CD4-positive, alpha-beta T cell treated with Interleukin-4 for 4 hours (primary cell): ENCODE measurements around the gene PIGK.

Source experiments
- DNase-seq: peaks from one replicate; pipeline ENCODE4 v3.0.0-alpha.2; 2020

Gene PIGK

DNA sequence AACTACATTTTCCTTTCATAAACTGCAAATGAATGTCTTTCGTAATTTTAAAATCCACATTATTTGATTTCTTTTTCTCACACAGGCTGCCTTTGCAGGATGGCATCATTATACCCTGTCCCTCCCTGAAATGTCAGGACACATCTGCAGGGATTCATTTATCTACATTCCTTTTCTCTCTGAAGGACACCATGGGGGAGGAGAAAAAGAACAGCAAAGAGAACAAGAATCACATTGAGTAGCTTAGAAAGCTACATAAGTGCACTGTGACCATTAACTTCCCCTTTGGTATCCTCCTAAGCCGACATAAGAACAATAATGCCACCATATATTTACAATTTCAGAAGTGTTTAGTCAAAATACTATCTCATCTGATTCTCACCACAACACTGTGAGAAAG is 129.5 kb downstream of the PIGK start:
- DNase-seq = no peak

DNA sequence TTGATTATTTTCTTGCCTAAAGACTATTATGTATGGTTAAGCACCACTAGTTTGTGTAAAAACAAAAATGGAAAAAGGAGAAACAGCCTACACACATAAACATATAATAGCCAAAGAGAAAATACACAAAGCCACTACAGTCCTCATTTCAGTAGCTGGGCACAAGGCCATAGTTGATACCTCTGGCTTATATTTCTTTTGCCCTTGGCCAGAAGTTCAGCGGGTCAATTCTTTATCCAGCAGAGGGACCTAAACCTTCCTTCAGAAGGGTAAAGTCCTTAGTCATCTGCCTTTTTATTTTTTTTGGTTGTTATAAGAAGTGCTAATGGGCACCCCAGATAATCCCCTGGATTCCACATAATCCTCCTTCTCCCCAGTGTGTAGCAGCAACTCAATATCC is 134.1 kb downstream of the PIGK start:
- no peak for DNase-seq

DNA sequence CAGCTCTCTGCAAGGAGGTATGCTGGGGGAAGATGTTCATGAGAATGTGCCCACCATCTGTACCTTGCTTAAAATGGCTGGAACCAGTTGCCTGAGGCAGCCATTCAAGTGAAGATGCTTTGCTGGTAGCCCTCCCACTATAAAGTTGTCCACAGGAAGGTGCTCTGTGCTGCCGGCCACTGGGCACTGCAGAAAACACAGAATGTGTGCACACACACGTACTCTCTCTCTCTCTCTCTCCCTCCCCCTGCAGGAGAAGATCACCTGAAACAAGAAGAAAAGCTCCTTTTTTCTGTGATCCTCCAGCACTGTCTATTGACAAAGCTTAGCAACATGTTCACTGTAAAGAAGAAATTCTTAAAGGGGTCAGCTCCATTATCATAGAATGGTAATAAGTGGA is 134.8 kb downstream of the PIGK start:
- no peak for DNase-seq

DNA sequence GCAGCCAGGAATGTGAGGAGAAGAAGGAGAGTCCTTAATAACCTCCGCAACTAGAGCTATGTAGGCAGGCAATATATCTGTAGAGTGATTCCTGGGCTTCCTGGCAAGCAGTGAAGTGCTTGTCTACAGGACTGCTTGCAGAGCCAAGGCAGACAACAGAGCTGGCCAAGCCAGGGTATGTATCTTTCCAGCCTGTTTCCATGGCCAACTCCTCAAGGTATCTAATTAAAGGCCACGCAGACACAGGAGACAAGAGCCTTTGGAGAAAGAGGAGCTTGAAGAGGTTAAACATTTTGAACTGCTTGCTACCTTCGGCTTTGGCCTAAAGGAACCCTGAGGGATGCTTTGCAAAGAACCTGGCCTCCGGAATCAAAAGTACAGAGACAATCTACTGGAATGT is 137.4 kb downstream of the PIGK start:
- DNase-seq = no peak

DNA sequence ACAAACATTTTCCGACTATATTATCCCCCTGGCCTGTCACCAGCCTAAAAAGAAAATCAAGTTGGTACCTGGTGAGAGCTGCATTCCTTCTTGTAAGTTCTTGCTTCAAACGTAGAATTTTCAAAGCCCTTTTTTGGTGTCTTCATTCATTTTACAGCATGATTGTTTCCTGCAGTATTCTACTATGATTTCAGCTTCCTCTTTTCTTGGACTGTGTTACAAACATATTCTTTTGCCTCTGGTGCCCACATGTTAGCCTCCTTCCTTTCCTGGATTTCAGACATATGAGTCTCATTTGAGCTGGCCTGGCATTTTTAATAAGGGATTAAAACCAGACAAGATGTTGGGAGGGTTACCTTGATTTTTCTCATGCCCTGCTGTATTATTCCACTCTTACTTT is 142.5 kb downstream of the PIGK start:
- no peak for DNase-seq

DNA sequence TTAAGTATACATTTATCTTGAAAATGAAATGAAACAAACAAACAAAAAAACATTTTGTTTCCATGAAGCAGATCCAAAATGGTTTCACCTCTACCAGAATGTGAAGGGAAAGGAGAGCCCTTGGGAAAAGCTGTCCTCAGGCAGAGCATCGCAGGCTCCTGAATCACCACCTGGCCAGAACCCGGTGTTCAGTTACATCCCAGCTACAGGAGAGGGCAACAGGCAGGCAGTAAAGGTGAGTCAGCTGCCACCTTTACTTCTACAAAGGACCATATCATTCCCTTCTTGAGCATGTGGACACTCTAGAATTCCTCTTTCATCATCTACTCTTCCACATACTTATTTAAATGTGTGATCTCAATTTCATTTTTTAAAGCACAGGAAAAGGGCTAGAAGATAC is 151.2 kb downstream of the PIGK start:
- DNase-seq = no peak

DNA sequence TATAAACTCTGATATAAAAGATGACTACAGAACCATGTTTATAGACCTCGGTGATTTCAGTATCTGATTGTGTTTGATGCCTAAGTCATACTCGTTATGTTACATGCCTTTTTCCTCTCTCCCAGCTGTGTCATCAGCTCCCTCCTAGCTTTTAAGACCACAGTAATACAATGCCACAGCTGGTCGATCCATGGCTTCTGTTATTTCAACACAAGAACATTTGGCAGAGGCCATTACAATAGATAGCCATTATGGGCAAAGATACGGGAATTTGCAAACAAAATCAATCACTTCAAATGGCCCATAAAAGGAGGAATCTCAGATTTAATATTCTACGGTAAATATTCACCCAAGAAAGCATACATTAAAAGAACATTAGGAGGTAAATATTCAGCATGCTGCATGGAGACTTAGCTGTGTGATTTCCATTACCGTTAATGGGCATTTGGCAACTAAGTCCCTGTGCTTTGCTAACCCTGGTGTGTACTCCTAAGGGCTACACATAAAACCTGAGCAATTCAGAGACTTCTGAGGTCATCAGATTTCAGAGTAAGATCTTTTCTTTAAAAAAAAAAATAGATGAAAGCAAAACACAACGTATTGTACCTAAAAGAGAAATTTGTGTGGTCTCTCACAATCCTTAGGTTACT is 153.4 kb downstream of the PIGK start:
- DNase-seq = no peak

DNA sequence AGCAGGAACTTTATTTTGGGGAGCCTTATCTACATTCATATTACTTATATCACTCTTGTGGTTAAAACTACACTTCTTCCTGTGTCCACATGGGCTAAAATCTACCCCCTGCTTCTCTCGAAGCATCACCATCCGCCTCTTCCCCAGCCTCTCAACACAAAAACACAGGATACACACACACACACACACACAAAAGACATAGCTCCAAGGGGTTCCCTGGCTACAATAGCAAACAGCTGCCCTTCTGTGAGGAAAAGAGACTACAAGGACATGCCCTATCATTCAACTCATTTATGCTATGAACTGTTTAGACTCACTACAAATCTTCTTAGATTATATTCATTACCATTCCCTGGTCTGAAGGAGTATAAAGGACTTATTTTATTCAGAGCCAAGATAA is 155.0 kb downstream of the PIGK start:
- DNase-seq = no peak

DNA sequence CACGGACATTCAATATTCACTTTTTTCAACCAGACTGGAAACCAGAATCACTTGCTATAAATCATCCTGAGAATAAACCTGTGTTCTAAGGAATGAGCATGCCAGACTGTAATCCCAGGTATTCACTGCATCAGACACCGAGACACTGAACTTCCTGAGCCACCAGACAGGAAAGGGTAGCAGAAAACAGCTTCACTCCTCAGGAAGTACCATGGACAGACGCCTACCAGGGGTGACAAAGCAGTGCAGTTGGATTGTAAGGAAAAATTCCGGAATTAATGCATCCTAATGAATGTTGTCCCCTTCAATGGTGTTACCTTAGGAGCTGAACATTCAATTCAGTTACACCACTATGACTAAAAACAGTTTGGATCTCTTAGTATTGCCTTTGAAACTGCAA is 156.1 kb downstream of the PIGK start:
- no peak for DNase-seq

DNA sequence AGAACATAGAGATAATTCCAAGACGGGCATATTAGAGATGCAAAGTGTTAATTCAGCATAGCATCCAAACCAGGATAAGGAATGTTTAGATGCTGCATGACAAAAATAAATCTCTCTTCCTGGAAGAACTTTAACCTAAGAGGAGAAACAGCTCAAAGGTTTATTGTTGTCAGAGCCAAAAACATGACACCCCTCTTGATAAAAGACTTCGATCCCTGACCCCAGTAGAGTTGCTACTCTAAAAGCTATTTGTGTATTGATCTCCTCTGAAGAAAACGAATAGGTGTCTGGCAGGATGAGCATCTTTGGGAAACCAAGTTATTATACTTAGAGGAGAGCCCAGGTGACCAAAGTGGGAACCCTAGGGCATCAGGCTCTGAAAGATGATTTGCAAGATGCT is 158.1 kb downstream of the PIGK start:
- no peak for DNase-seq

DNA sequence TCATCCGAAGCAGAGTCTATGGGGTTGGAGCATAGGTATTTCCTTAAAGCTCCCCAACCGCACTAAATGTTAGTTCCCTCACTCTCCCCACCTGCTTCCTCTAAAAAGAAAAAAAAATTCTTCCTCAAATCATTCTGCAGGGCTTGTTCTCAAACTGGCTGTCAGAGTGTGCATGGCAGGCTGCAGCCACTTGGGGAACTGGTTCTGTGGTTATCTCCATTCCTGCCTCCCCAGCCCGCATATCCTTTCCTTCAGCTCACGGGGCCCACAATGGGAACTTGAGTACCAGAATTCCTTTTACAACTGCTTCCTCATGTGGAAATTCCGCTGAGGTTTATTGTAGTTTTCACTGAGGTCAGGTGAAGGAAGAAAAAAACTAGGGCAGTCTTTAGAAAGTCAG is 159.2 kb downstream of the PIGK start:
- no peak for DNase-seq

DNA sequence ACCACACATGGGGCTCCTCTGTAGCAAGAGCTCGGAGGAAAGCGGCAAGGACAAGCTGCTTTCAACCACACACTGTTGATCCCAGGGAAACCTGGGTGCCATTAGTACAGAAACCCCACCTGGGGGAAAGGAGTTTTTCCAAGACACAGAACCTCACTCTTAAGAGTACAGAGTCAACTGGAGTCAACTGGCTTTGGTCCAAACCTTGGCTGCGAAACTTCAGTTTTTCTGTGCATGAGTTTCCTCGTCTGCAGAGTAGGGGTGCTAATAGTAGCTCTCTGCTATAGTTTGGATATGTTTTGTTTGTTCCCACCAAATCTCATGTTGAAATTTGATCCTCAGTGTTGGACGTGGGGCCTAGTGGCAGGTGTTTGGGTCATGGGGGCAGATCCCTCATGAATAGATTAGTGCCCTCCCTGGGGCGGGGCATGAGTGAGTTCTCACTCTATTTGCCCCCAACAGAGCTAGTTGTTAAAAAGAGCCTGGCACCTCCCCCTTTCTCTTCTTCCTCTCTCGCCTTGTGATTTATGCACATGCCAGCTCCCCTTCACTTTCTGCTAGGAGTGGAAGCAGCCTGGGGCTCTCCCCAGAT is 161.1 kb downstream of the PIGK start:
- no peak for DNase-seq

DNA sequence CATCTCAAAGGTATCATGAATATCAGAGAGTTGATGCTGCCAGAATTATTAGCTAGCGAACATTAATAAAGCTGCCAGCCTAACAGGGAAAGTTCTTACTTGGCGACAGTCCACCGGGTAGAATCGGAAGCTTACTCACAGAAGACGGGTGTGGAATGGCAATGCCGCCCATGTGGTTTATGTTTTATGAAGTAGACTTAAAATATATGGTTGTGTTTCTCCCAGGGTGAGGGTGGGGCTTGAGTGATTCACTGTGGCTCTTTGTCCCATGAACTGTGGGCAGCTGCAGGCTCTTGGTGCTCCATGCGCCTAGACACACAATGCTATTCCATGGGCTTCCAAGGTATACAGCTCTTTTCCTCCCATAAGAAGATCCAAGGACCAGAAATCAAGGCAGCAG is 162.7 kb downstream of the PIGK start:
- DNase-seq = no peak

DNA sequence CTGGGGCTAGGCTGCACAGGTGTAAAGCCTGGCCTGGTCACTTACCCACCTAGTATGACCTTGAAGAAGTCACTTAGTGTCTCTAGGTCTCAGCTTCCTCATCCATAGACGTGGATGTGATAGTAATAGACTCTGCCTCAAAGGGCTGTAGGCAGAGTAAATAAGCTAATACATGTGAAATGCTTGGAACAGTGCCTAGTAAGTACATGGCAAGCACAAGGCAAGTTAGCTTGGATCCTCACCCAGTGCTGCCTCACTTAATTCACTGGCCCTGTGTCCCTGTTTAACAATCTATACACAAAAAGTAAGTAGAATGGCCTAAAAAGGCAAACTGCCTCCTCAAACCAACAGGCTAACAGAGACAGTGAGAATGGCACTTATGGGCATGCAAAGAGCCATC is 167.8 kb downstream of the PIGK start:
- no peak for DNase-seq

DNA sequence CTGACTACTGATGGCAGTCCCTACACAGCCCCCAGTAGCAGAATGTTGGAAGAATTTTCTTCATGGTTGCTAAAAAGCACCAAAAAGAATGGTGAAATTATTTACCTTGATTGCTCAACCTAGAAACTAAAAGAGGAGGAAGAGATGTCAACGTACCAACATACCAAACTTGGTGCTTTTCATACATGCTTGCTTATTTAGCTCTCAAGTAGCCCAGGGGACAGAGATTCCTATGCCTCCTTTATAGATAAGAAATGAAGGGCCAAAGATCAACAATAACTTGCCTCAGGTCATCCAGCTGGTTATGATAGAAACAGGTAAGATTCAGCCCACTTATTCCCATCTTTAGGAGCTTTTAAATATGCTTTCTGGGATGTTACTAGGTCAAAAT is 170.6 kb downstream of the PIGK start:
- no peak for DNase-seq

DNA sequence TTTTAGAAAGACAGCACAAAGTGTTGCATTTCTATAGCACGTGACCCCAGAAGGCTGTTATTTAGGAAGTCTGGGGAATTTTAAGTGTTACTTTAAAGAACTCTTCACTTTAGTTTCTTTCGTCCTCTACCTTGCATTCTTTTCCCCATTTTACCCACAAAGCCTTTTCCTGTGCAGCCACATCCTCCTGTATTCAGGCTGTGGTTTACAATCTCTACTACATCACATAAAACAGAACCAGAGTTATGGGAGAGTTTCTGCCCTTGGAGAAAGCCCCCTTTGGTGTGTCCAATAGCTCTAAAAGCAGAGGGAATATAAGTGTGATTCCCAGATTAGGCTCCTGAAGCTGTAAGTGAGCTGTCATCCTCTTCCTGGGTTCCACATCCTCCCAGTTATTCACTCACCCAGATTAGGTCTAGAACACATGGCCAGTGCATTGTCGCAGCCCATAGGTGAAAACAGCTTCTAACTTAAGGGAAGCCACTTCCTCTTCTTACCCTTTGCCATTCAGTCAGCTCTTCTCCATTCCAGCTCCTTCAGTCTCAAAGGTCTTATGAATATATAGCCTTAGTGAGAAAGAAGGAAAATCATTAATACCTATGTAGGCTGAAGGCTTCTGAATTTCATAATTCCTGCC is 171.1 kb downstream of the PIGK start:
- DNase-seq = no peak

DNA sequence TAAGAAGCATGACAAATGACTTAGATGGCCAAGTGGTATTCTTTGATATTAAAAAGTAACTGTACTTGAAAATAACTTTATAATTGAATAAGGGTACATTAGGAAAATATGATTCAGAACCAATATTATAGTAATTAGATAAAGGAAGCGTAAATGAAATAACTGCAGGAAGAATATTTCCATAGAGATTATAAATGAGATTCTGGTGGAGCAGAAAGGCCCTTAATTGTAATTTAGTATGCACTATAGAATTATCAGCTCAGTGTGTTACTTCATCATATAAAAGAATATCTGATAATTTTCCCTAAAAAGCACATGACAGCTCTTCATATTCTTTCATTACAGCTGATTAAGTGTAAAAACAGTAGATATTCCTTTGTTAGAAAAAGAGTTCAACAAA is 171.7 kb downstream of the PIGK start:
- DNase-seq = no peak

DNA sequence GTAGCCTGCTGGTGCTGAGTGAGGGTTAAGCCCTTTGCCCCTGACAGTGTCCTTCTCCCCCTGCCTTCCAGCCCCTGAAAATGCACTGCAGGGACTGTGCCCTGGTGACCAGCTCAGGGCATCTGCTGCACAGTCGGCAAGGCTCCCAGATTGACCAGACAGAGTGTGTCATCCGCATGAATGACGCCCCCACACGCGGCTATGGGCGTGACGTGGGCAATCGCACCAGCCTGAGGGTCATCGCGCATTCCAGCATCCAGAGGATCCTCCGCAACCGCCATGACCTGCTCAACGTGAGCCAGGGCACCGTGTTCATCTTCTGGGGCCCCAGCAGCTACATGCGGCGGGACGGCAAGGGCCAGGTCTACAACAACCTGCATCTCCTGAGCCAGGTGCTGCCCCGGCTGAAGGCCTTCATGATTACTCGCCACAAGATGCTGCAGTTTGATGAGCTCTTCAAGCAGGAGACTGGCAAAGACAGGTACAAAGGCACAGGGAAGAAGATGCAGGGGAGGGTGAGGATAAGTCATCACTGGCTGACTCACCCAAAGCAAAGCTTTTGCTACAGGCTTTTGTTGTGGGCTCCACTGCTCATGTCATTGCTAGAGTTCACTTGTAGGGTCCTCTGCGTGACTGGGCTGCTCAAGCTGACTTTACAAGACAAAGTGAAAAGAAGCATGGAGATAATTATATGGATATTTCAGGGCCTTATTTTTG is 174.9 kb downstream of the PIGK start:
- DNase-seq = no peak

DNA sequence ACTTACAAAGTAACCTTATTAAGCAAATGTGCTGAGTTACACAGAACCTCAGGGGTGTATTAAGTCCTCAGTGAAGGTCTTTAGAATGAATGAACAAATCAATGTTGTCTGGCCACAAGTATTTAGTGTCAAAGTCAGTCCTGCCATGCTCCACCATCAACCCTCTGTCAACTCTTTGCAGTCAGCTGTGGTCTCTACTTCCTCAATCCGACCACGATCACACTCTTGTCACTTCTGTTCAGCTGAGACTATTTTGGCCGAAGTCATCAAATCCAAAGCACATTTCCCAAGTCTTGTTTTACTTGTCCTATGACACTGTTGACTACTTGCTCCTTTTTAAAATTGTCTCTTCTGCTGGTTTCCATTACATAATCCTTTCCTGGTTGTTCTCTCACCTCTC is 178.4 kb downstream of the PIGK start:
- no peak for DNase-seq

DNA sequence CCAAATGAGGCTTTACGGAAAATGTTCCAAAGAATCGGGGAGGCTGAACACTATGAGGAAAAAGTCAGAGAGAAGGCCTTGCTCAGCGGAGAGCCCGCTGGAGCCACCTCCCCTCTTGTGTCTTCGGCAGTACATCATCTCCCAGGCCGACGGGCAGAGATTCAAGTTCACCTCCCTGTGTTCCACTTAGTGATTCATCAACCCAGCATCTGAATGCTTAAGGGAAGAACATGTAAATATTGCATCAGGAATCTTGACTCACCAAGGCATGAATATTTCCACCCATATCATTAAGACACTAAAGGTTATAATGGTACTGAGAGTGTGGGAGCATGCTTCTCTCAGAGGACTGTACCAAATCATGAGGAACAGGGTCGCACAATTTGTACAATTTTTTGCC is 179.5 kb downstream of the PIGK start:
- DNase-seq = no peak

DNA sequence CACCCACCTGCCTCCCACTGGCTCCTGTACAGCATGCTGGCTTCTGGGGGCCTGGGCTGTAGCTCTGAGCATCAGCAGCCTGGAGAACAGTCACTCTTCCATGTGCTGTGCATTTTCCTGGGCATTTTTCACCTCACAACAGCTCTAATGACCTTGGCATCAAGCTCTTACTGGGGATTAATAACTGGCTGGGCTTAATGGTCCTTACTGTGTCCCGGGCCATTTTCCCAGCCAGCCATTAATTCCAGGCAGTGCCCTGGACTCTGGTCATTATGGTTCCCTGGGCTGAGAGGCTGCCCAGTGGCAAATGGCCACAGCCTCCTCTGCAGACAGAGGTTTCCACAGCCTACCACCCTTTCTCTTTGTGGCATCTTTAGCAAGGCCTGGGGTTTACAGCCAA is 180.1 kb downstream of the PIGK start:
- DNase-seq = no peak
